ENCODE measurements around the gene ARMC7. TPM values are rescaled to one million over a fixed set of nuclear protein-coding genes. Genes with fewer than 3 reads are reported as not detected.
A peak's percentile ranks its signal among the peaks of the same experiment; 100 is the strongest.

ARMC7 gene
- total and polyA plus RNA-seq, 2 of the 13 experiments (the other 11 are each of a cell fraction or from before 2014, with no cell fraction given) = 3.9 to 4.2 TPM

DNA sequence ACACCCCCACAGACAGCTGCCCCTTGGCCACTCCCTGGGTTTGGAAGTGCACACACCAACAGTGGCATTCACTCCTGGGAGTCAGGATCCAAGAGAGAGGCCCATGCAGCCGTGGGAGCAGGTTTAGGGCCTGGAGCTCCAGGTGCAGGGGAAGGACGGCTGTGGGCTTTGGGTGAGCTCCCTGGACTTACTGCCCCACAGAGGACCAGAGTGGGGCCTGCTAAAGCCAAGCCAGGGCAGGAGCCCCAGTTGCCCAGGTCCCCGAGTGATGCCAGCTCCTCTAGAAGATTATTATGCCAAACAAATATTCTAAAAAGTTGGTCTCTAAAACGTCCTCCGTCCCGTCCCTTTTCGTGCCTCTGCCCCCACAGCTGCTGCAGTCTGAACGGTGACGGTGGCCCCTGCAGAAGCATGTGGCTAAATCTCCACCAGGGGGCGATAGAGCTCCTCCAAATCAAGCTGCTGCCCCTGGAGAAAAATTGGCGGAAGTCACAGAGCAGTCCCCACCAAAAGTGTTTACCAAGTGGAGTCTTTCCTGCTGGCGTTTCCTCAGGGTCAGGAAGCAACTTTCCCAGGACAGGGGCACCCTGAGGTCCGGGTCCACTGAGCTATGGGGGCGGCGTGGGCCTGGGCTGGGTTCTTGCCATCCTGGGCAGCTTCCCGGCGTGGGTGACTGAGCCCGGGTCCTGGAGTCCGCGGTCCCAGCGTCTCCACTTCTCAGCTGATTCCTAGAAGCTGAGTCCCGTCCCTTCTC, 4.2 kb downstream of the ARMC7 start (continued):
- TF ChIP-seq, protein P1, sequence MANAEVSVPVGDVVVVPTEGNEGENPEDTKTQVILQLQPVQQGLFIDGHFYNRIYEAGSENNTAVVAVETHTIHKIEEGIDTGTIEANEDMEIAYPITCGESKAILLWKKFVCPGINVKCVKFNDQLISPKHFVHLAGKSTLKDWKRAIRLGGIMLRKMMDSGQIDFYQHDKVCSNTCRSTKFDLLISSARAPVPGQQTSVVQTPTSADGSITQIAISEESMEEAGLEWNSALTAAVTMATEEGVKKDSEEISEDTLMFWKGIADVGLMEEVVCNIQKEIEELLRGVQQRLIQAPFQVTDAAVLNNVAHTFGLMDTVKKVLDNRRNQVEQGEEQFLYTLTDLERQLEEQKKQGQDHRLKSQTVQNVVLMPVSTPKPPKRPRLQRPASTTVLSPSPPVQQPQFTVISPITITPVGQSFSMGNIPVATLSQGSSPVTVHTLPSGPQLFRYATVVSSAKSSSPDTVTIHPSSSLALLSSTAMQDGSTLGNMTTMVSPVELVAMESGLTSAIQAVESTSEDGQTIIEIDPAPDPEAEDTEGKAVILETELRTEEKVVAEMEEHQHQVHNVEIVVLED (CRISPR knock-in tag; IDR thresholded peaks at IDR 0.05; ENCODE audit: borderline replicate concordance) = no peak
- TF ChIP-seq ZNF720 (CRISPR knock-in tag; IDR thresholded peaks at IDR 0.05) (no peak), SCMH1 (CRISPR knock-in tag; IDR thresholded peaks at IDR 0.05; ENCODE audit: borderline replicate concordance) (no peak), DMAP1 (CRISPR knock-in tag; IDR thresholded peaks at IDR 0.05) (no peak; the same call in 1 of the 2 replicates), PRPF4 (IDR thresholded peaks at IDR 0.05; ENCODE audit: low read depth, low read length, poor library complexity, severe bottlenecking) (no peak), ZNF343 (CRISPR knock-in tag; IDR thresholded peaks at IDR 0.05) (0 out of 2 replicates have a peak, but pooled peaks have one; percentile 35), AHR (CRISPR knock-in tag; IDR thresholded peaks at IDR 0.05) (peak; percentile 89), NR2F6 (IDR thresholded peaks at IDR 0.05) (no peak), NR2F6 (CRISPR knock-in tag; IDR thresholded peaks at IDR 0.05) (0 out of 2 replicates have a peak, but pooled peaks have one; percentile 52), SNAI1 (CRISPR knock-in tag; IDR thresholded peaks at IDR 0.05; ENCODE audit: borderline replicate concordance) (no peak), ZNF143 (CRISPR knock-in tag; IDR thresholded peaks at IDR 0.05) (no peak; the same call in 1 of the 2 replicates), ZNF432 (CRISPR knock-in tag; IDR thresholded peaks at IDR 0.05; ENCODE audit: borderline replicate concordance) (no peak), ZNF460 (CRISPR knock-in tag; IDR thresholded peaks at IDR 0.05; ENCODE audit: borderline replicate concordance) (no peak), RCOR2 (CRISPR knock-in tag; IDR thresholded peaks at IDR 0.05) (no peak), ZNF790 (CRISPR knock-in tag; IDR thresholded peaks at IDR 0.05; ENCODE audit: borderline replicate concordance) (no peak), TAF1 (CRISPR knock-in tag; IDR thresholded peaks at IDR 0.05) (no peak), ZNF607 (CRISPR knock-in tag; IDR thresholded peaks at IDR 0.05; ENCODE audit: borderline replicate concordance) (peak; percentile 55; the same call in 1 of the 2 replicates), KDM4B (CRISPR knock-in tag; IDR thresholded peaks at IDR 0.05) (0 out of 2 replicates have a peak, but pooled peaks have one; percentile 42), DNMT3B (CRISPR knock-in tag; conservative IDR thresholded peaks at IDR 0.05) (no peak)
- TF ChIP-seq, protein P2, sequence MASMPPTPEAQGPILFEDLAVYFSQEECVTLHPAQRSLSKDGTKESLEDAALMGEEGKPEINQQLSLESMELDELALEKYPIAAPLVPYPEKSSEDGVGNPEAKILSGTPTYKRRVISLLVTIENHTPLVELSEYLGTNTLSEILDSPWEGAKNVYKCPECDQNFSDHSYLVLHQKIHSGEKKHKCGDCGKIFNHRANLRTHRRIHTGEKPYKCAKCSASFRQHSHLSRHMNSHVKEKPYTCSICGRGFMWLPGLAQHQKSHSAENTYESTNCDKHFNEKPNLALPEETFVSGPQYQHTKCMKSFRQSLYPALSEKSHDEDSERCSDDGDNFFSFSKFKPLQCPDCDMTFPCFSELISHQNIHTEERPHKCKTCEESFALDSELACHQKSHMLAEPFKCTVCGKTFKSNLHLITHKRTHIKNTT (CRISPR knock-in tag; IDR thresholded peaks at IDR 0.05) = no peak
- TF ChIP-seq, protein P3, sequence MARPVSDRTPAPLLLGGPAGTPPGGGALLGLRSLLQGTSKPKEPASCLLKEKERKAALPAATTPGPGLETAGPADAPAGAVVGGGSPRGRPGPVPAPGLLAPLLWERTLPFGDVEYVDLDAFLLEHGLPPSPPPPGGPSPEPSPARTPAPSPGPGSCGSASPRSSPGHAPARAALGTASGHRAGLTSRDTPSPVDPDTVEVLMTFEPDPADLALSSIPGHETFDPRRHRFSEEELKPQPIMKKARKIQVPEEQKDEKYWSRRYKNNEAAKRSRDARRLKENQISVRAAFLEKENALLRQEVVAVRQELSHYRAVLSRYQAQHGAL (CRISPR knock-in tag; IDR thresholded peaks at IDR 0.05; ENCODE audit: not compliant biosample characterization) = no peak
- TF ChIP-seq, protein P4, sequence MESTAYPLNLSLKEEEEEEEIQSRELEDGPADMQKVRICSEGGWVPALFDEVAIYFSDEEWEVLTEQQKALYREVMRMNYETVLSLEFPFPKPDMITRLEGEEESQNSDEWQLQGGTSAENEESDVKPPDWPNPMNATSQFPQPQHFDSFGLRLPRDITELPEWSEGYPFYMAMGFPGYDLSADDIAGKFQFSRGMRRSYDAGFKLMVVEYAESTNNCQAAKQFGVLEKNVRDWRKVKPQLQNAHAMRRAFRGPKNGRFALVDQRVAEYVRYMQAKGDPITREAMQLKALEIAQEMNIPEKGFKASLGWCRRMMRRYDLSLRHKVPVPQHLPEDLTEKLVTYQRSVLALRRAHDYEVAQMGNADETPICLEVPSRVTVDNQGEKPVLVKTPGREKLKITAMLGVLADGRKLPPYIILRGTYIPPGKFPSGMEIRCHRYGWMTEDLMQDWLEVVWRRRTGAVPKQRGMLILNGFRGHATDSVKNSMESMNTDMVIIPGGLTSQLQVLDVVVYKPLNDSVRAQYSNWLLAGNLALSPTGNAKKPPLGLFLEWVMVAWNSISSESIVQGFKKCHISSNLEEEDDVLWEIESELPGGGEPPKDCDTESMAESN (CRISPR knock-in tag; conservative IDR thresholded peaks at IDR 0.05) = peak; percentile 59; the same call in 1 of the 2 replicates
- TF ChIP-seq, protein P5, sequence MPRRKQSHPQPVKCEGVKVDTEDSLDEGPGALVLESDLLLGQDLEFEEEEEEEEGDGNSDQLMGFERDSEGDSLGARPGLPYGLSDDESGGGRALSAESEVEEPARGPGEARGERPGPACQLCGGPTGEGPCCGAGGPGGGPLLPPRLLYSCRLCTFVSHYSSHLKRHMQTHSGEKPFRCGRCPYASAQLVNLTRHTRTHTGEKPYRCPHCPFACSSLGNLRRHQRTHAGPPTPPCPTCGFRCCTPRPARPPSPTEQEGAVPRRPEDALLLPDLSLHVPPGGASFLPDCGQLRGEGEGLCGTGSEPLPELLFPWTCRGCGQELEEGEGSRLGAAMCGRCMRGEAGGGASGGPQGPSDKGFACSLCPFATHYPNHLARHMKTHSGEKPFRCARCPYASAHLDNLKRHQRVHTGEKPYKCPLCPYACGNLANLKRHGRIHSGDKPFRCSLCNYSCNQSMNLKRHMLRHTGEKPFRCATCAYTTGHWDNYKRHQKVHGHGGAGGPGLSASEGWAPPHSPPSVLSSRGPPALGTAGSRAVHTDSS (CRISPR knock-in tag; conservative IDR thresholded peaks at IDR 0.05) = no peak
